ENCODE results near the gene IFI35.

DNA sequence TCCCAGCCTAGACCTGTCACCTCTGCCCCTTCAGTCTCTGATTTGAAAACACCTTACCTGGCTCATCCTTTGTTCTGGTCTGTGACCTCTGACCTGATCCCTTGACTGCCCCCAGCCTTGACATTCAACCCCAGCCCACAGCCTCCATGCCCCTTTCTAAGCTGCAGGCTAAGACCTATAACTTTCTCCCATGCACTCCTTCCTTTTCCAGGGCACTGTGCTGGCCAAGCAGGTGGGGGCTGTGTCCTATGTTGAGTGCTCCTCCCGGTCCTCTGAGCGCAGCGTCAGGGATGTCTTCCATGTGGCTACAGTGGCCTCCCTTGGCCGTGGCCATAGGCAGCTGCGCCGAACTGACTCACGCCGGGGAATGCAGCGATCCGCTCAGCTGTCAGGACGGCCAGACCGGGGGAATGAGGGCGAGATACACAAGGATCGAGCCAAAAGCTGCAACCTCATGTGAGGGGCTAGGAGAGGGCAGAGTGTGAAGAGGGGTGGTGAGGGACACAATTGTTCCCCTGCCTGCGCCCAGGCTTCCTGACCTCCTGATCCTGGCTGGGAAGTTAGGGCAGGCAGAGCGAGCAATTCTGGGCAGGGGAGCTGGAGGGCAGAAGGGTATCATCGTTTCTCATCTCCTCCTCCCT lies 21.8 kb downstream of the IFI35 start:
- no peak for TF ChIP-seq EP300 (IDR thresholded peaks at IDR 0.05)
- TF ChIP-seq POLR2A (IDR thresholded peaks at IDR 0.05), result no peak
